Tibial nerve (tissue), 4 donors: Measurements from ENCODE around the gene YY1.

Experiments used
- EP300 ChIP-seq, 2 donors: sonication (generic); formaldehyde crosslinking; IDR thresholded peaks; one replicate each; pipeline ENCODE4 v1.6.1; 2017; ENCODE audit warnings: antibody characterized with exemption in 2 of 2, mild to moderate bottlenecking in 1 of 2
- POLR2A ChIP-seq, 2 donors: fragments of 450-650 bp; IDR thresholded peaks; one replicate each; pipeline ENCODE4 v1.6.1; 2017; ENCODE audit warnings: antibody characterized with exemption in 2 of 2, mild to moderate bottlenecking in 2 of 2, moderate library complexity in 2 of 2
- TF ChIP-seq, protein P1 (sequence below), 5 experiments: fragments of 200-600 bp in 3 of 5; fragments of 450-650 bp in 2 of 5; sonication (generic) in 3 of 5; IDR thresholded peaks; one replicate each; pipeline ENCODE4 v1.5.1; 2016 to 2019; ENCODE audit warnings: antibody characterized with exemption in 5 of 5, mild to moderate bottlenecking in 3 of 5, moderate library complexity in 2 of 5

DNA sequence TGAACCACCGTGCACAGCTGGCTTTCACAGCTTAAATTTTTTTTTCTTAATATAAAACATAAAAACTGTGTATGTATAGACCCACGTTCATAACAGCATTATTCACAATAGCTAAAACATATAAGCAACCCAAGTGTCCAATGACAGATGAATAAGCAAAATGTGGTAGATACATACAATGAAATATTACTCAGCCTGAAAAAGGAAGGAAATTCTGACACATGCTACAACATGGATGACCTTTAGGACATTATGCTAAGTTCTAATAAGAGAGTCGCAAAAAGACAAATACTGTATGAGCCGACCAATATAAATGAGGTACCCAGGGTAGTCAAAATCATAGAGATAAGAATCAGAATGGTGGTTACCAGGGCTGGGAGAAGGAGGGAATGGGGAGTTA is 13.8 kb upstream of the YY1 start:
- TF ChIP-seq, protein P1, sequence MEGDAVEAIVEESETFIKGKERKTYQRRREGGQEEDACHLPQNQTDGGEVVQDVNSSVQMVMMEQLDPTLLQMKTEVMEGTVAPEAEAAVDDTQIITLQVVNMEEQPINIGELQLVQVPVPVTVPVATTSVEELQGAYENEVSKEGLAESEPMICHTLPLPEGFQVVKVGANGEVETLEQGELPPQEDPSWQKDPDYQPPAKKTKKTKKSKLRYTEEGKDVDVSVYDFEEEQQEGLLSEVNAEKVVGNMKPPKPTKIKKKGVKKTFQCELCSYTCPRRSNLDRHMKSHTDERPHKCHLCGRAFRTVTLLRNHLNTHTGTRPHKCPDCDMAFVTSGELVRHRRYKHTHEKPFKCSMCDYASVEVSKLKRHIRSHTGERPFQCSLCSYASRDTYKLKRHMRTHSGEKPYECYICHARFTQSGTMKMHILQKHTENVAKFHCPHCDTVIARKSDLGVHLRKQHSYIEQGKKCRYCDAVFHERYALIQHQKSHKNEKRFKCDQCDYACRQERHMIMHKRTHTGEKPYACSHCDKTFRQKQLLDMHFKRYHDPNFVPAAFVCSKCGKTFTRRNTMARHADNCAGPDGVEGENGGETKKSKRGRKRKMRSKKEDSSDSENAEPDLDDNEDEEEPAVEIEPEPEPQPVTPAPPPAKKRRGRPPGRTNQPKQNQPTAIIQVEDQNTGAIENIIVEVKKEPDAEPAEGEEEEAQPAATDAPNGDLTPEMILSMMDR (IDR thresholded peaks at IDR 0.05) = no peak
- TF ChIP-seq EP300 (IDR thresholded peaks at IDR 0.05) (no peak), POLR2A (IDR thresholded peaks at IDR 0.05) (no peak)
